ENCODE data around the gene SORCS2.

SORCS2 gene

DNA sequence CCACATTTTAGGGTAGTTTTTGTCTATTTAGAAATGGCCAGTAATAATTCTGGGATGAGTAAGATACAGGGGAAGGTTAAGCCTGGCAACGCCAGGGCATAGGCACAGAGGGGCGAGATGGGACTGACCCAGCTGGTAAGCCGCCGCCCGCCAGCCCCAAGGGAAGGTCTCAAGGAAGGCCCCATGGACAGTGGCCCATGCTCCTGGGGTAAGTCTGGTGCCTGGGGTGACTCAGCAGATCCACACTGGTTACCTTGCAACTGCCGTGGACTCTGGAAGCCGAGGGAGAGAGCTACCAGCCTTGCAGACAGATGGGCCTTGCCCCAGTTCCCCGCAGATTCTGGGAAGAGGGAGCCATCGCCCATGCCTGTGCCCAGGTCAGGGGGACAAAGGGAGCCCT, 567.9 kb downstream of the SORCS2 start:
- H3K27ac Mint-ChIP-seq, result peak overlapping the region; percentile 83 to 98
- H3K4me1 Mint-ChIP-seq, result peaks cover 53% of the 10 kb centered on the region

DNA sequence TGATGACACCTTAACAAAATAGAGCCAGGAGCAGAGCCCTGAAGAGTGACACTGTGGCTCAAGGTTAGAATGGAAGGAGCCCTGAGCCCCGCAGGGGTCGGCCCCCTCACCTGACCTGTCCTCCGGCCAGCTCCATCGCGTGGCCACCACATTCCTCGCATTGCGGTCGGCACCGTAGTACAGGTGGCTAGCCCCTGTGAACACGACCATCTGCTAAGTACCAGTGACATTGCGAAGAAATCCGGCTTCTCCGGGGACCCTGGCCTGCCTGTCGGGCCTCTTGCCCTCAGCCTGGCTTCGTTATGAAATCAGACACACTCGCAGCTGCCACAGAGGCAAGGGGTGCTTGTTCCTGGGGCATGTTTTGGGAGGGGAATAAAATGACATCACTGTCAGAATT, 568.4 kb downstream of the SORCS2 start:
- Mint-ChIP-seq H3K9me3 (no peaks in the 10 kb centered on the region), H3K4me1 (peaks cover 53% of the 10 kb centered on the region), H3K4me3 (no peak overlapping the region), H3K27ac (peak overlapping the region; percentile 65 to 83), H3K27me3 (no peaks in the 10 kb centered on the region)
- ATAC-seq (no peak), DNase-seq (no peak)

More for the DNA sequence above, 567.9 kb downstream of the SORCS2 start:
- ATAC-seq (no peak), DNase-seq (no peak)
- H3K9me3 Mint-ChIP-seq, result no peaks in the 10 kb centered on the region
- peak overlapping the region; percentile 79 to 92 for H3K4me3 Mint-ChIP-seq
- H3K27me3 Mint-ChIP-seq, result no peaks in the 10 kb centered on the region

DNA sequence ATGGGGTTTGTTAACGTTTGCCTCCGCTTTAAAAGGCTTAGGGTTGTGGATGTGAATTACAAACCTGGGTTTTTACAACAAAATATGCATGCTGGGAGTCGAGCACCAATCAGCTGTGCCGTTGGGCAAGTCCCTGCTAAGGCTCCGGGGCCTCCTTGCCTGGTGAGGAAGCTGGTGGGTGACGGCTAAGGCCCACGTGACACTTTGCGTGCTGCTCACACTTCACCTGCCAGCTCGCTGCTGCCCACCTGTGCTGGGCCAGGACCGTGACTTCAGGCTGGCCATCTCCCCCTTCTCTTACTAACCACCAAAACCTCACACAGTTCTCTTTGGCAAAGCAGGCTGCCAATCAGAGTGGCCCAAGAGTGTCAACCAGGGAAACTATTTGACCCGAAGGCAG, 569.0 kb downstream of the SORCS2 start:
- peak; percentile 5 for ATAC-seq
- no peak for DNase-seq
- Mint-ChIP-seq H3K27ac (peak overlapping the region; percentile 13 to 61), H3K4me1 (peaks cover 53% of the 10 kb centered on the region), H3K4me3 (no peak overlapping the region), H3K27me3 (no peaks in the 10 kb centered on the region), H3K9me3 (no peaks in the 10 kb centered on the region)

DNA sequence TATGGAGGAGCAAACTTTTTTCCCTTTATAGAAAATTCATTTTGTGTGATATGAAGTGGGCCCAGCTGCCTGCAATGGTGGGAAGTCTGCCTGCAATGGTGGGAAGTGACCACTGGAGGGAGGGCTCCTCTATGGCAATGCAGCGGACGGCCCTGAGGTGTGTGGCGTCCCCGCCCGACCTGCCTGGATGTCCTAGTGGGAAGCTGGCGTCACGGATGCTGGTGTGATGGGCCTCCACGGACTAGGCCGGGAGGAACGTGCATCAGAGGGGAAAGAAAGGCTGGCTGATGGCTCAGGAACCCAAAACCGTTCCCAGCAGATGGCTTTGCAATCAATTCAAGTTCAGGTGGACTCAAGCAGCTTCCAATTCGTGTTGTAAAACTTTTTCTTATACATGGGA, 569.4 kb downstream of the SORCS2 start:
- H3K27ac Mint-ChIP-seq, result peak overlapping the region; percentile 13 to 61
- DNase-seq, result peak; percentile 37 to 54

DNA sequence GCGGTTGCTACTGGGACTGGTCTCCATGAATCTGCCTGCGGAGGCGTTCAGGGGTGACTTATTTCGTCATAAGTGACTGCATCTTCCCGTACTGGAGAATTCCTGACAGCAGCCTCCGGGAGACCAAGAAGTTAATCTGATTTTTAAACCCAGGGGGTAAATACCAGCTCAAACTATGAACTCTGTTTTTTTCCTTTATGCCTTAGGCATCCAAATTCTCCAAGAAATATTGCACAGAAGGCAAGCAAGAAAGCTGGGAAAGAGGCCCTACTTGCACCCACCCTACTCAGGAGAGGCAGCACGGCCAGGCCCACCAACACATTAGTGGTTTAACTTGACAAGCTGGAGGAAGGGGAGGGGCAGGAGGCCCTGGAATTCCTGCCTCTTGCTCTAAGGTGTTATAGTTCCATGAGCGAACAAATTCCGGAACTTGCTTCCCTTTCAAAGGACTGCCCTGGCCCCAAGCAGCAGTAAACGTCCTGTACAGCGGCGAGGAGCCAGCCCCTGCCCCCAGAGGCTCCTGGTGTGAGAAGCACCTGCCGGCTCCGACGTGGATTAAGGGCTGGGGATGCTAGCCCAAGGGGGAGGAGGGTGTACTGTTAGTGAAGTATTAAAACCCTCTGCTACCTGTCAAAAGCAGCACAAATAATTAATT, 570.2 kb downstream of the SORCS2 start:
- Mint-ChIP-seq H3K27ac (no peak overlapping the region), H3K4me3 (no peak overlapping the region), H3K27me3 (no peaks in the 10 kb centered on the region), H3K9me3 (no peaks in the 10 kb centered on the region), H3K4me1 (peaks cover 44% of the 10 kb centered on the region)
- ATAC-seq, result no peak
- no peak for DNase-seq

More for the DNA sequence above, 569.4 kb downstream of the SORCS2 start:
- Mint-ChIP-seq H3K4me1 (peaks cover 51% of the 10 kb centered on the region), H3K27me3 (no peaks in the 10 kb centered on the region), H3K9me3 (no peaks in the 10 kb centered on the region), H3K4me3 (no peak overlapping the region)
- ATAC-seq, result peak; percentile 67

DNA sequence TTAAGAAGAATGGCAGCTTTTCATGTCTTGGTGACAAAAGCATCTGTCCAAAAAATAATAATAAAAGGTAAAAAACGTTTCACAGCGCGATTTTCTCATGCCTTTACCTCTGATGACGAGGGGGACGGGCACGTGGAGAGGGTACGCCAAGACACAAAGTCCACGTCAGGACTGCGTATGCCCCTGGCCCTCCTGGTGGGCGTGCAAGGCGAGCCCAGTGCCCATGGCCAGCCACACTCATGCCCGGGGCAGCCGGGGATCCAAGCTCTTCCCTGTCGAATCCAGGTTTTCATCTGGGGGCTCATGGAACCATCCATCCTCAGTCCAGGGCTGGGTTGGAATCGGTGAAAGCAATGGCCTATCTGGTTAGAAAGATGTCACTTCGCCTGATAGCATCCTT, 570.8 kb downstream of the SORCS2 start:
- H3K27me3 Mint-ChIP-seq, result no peaks in the 10 kb centered on the region
- H3K4me1 Mint-ChIP-seq, result peaks cover 38% of the 10 kb centered on the region
- no peak overlapping the region for H3K27ac Mint-ChIP-seq

DNA sequence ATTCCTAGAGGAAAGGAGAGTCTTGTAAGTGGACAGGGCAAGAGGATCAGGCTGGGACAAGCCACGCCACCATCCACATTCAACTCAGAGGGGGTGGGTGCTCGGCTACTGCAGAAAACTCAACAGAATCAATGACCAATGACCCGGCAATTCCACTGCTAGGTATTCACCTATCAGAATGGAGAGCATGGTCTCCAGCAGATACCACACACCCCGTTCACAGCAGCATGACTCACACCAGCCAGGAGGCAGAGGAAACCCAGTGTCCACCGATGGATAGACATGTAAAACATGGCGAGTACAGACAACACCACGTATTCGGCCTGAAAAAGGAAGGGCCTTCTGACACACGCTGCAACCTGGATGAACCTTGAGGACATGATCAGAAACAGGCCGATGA, 571.5 kb downstream of the SORCS2 start:
- Mint-ChIP-seq H3K9me3 (no peaks in the 10 kb centered on the region), H3K27me3 (no peaks in the 10 kb centered on the region), H3K4me1 (peaks cover 31% of the 10 kb centered on the region), H3K27ac (no peak overlapping the region), H3K4me3 (no peak overlapping the region)
- DNase-seq (no peak), ATAC-seq (no peak)

More for the DNA sequence above, 570.8 kb downstream of the SORCS2 start:
- Mint-ChIP-seq H3K4me3 (no peak overlapping the region), H3K9me3 (no peaks in the 10 kb centered on the region)
- no peak for ATAC-seq
- DNase-seq, result no peak

DNA sequence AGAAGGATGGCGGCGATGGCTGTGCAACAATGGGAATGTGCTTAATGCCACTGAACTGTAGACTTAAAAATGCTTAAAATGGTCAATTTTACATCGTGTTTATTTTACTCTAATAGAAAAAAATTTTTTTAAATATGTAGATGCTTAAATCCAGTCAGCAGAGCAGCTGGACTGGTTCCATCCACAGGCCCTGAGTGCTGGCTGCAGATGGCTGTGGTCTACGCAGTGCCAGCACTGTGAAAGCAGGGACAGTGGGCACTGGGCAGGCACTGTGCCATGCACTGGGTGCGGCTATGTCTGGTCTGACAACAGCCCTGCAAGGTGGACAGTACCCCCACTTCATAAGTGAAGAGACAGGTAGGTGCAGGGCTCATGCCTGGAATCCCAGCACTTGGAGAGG, 572.1 kb downstream of the SORCS2 start:
- no peak for ATAC-seq
- Mint-ChIP-seq H3K4me1 (peaks cover 26% of the 10 kb centered on the region), H3K27me3 (no peaks in the 10 kb centered on the region), H3K27ac (peak overlapping the region in 1 of 2 donors; percentile 78), H3K4me3 (no peak overlapping the region), H3K9me3 (no peaks in the 10 kb centered on the region)
- DNase-seq, result no peak

DNA sequence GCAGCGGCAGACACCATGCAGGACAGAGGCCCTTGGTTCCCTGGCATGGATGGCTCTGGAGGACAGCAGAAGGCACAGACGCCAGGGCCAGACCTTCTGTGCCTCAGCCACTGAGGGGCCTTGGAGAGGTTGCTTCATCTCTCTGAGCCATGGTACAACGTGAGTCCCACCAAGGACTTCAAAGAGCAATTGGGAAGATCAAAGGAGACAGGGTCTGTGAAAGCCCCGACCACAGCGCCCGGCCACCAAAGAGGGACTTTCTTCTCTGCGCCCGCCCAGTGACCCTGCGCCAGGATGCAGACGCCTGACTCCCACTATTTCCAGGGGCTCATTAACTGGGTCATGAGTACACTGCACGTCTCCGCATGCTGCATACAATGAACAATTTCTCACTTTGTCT, 573.3 kb downstream of the SORCS2 start:
- no peak for ATAC-seq
- no peak overlapping the region for H3K4me3 Mint-ChIP-seq
- H3K27me3 Mint-ChIP-seq, result no peaks in the 10 kb centered on the region
- no peaks in the 10 kb centered on the region for H3K9me3 Mint-ChIP-seq
- no peak for DNase-seq
- peaks cover 24% of the 10 kb centered on the region for H3K4me1 Mint-ChIP-seq
- peak overlapping the region in 1 of 2 donors; percentile 25 for H3K27ac Mint-ChIP-seq

DNA sequence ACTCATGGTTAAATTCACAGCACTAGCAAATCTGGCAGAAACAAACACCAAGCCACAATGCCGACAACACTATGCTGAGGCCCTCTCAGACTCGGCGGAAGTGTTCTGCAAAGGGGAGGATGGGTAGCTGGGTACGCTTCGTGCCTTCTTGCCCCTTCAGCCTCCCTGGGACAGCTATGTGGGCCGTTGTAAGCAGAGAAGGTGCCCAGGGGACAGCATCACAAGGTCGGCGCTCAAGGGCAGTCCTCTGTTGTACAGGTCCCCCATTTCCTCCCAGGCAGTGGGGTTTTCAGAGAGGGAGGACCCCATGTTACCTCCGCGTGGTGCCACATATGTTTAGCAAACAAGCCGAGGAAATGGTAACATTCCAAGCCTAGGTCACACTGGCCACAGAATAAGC, 573.7 kb downstream of the SORCS2 start:
- no peaks in the 10 kb centered on the region for H3K27me3 Mint-ChIP-seq
- ATAC-seq, result no peak
- no peak overlapping the region for H3K4me3 Mint-ChIP-seq
- no peak for DNase-seq
- H3K27ac Mint-ChIP-seq, result no peak overlapping the region
- peaks cover 25% of the 10 kb centered on the region for H3K4me1 Mint-ChIP-seq
- no peaks in the 10 kb centered on the region for H3K9me3 Mint-ChIP-seq

DNA sequence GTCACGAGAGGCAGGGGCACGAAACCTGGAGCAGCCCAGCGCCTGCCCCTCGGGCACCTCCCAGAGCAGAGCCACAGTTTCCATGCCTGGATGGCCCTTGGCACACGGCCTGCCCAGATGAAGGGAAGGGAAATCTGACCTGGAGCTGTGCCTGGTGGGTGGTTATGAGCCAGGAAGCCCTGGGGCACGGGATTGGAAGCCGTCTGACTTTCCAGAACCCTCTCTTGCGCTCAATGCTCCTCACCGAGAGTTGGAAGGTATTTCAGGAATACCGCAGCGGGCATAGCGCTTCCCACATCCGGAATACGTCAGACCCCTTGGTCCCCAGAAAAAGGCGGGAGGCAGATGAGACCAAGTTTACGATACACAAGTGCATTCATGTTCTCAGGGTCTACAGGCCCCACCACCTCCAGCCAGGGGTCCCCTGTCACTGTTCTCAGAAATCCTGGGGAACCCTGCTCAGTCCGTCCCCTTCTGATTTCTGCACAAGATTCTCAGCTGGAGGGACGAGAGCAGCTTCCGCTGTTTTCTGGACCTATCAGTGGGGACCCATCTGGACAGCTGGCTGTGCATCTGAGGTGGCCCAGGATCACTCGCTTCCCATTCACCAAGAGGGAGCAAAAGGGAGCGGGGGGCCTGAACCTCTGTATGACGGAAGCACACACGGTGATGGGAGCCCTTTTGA, 574.5 kb downstream of the SORCS2 start:
- peaks cover 25% of the 10 kb centered on the region for H3K4me1 Mint-ChIP-seq
- ATAC-seq, result no peak

DNA sequence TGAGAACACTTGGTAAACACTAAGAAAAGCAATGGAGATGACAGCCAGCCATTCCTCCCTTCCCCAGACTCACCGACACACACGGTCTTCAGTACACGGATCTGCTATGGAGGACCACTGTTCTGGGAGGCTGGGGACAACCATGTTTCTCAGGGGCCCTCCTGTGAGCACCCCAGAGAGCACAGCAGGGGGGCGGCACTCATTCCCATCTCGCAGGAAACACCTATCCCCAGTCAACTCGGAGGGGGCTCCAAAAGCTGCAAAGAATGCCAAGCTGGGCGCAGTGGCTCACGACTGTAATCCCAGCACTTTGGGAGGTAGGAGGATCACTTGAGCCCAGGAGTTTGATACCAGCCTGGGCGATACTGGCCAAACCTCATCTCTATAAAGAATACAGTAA, 575.2 kb downstream of the SORCS2 start:
- no peak overlapping the region for H3K4me3 Mint-ChIP-seq
- no peak for ATAC-seq

More for the DNA sequence above, 574.5 kb downstream of the SORCS2 start:
- Mint-ChIP-seq H3K9me3 (no peaks in the 10 kb centered on the region), H3K27ac (no peak overlapping the region), H3K4me3 (no peak overlapping the region), H3K27me3 (no peaks in the 10 kb centered on the region)
- no peak for DNase-seq

DNA sequence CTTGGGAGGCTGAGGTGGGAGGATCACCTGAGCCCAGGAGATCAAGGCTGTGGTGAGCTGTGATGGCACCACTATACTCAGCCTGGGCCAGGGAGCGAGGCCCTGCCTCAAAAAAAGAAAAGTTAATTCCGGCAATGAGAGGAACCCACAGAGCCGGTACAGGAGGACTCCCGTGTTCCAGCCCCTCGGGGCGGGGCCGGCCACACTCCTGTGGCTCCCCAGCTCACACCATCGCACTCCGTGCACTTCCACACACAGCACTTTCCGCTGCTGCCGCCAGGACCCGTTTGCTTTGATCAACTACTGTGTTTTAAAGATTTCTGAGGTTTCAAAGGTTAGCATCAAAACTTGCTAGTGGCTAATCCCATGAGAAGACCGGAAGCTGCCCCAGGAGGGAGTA, 575.6 kb downstream of the SORCS2 start:
- no peak overlapping the region for H3K4me3 Mint-ChIP-seq
- H3K27me3 Mint-ChIP-seq, result no peaks in the 10 kb centered on the region
- H3K4me1 Mint-ChIP-seq, result peaks cover 32% of the 10 kb centered on the region
- ATAC-seq (no peak), DNase-seq (no peak)
- peak overlapping the region in 1 of 2 donors; percentile 63 for H3K27ac Mint-ChIP-seq
- no peaks in the 10 kb centered on the region for H3K9me3 Mint-ChIP-seq

More for the DNA sequence above, 575.2 kb downstream of the SORCS2 start:
- DNase-seq, result no peak
- H3K27me3 Mint-ChIP-seq, result no peaks in the 10 kb centered on the region
- peaks cover 27% of the 10 kb centered on the region for H3K4me1 Mint-ChIP-seq
- peak overlapping the region in 1 of 2 donors; percentile 93 for H3K27ac Mint-ChIP-seq
- H3K9me3 Mint-ChIP-seq, result no peaks in the 10 kb centered on the region

DNA sequence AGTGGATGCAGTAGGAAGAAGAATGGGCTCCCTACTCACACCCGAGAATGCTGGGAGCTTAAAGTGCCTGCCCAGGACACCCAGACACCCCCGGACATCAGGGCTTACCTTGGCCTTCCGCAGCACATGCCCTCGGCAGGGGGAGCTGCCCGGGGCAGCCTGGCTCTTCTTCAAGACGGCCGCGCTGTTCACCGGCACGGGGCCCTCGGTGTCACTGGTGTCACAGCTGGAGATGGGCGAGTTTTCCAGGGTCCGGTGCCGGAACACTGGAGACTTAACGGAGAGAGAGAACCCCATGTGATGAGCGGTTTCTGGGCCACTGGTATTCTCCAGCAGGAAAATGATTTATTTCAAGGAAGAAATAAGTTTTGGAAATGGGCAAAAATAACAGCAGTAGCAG, 576.4 kb downstream of the SORCS2 start:
- DNase-seq (no peak), ATAC-seq (no peak)
- no peak overlapping the region for H3K4me3 Mint-ChIP-seq
- H3K9me3 Mint-ChIP-seq, result no peaks in the 10 kb centered on the region
- no peak overlapping the region for H3K27ac Mint-ChIP-seq
- peaks cover 33% of the 10 kb centered on the region for H3K4me1 Mint-ChIP-seq
- H3K27me3 Mint-ChIP-seq, result no peaks in the 10 kb centered on the region

DNA sequence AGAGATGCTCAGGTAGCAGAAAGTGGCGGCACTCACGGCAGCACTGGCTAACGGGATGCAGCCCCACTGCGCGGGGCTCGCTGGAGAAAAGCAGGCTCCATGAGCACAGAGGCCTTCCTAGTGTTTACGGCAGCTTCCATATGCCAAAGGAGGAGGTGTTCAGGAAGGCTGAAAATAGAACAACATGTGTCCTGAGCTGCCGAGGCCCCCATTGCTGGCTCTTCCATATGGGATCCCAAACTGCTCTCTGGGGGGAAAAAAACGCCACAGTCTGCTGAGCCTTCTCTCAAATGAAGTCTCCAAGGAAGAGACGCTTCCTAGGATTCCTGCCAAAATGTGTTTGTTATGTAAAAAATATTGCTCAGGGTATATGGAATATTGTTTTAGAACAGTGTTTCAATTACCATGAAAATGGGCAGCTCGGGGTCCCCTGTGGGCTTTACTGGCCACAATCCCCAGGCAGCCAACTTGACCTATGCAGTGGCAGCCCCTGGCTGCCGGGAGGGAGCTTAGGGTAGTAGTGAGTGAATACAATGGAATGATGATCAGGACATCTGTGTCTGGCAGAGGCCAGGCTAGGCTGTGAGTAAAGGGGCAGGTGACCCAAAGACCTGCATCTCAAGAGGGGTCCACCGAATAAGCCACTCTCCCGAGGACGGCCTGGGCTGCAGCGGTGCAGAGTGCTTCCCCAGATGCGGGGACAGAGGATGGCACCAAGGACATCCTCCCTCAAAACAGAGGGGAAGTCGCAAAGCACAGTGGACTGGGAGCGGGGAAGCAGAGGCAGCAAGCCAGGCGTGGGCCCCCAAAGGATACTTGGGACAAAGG, 577.3 kb downstream of the SORCS2 start:
- peaks cover 33% of the 10 kb centered on the region for H3K4me1 Mint-ChIP-seq
- peak overlapping the region; percentile 22 to 36 for H3K27ac Mint-ChIP-seq
- no peak for DNase-seq
- no peaks in the 10 kb centered on the region for H3K27me3 Mint-ChIP-seq
- no peak for ATAC-seq
- no peak overlapping the region for H3K4me3 Mint-ChIP-seq
- no peaks in the 10 kb centered on the region for H3K9me3 Mint-ChIP-seq

Measured in stimulated activated naive CD8-positive, alpha-beta T cell treated with anti-CD3 and anti-CD28 coated beads, Interleukin-15, amount 100 ng/mL, for 72 hours (primary cell).